GM12878 (cell line): ENCODE results near the gene DAAM1. TPM values are rescaled to one million over a fixed set of nuclear protein-coding genes. Genes with fewer than 3 reads are reported as not detected.

Experiments
- CEBPB ChIP-seq, 2 experiments: fragments of 150-350 bp in 1 of 2; IDR thresholded peaks; 2 replicates each; pipeline ENCODE4 v1.6.1; 2012 to 2014; ENCODE audit warnings: low read depth in 2 of 2, low read length in 2 of 2, borderline replicate concordance in 1 of 2, inconsistent platforms in 1 of 2
- CHD1 ChIP-seq: IDR thresholded peaks from 2 replicates; pipeline ENCODE4 v1.6.1; 2012; ENCODE audit warnings: low read depth, low read length, improper control_type of control experiment
- CHD2 ChIP-seq: IDR thresholded peaks from 2 replicates; pipeline ENCODE4 v1.6.1; 2011; ENCODE audit warnings: low read depth, low read length, improper control_type of control experiment, borderline replicate concordance
- FOS ChIP-seq: IDR thresholded peaks from 3 replicates; pipeline ENCODE4 v1.6.1; 2011; ENCODE audit warnings: borderline replicate concordance; ENCODE audit not compliant: insufficient read length; ENCODE audit errors: extremely low read depth
- FOXM1 ChIP-seq: IDR thresholded peaks from 2 replicates; pipeline ENCODE4 v1.6.1; 2012; ENCODE audit warnings: low read depth, mild to moderate bottlenecking, inconsistent platforms, low read length, moderate library complexity
- IRF5 ChIP-seq: fragments of 450-650 bp; IDR thresholded peaks from 2 replicates; pipeline ENCODE4 v1.6.1; 2017; ENCODE audit warnings: borderline replicate concordance
- MLLT1 ChIP-seq: fragments of 450-650 bp; IDR thresholded peaks from 2 replicates; pipeline ENCODE4 v1.6.1; 2016; ENCODE audit warnings: mild to moderate bottlenecking
- NFXL1 ChIP-seq: fragments of 450-650 bp; IDR thresholded peaks from 2 replicates; pipeline ENCODE4 v1.6.1; 2017; ENCODE audit warnings: antibody characterized with exemption, mild to moderate bottlenecking, borderline replicate concordance
- PBX3 ChIP-seq: IDR thresholded peaks from 2 replicates; pipeline ENCODE4 v1.6.1; 2011; ENCODE audit warnings: mild to moderate bottlenecking, low read depth, low read length, moderate library complexity; ENCODE audit not compliant: insufficient replicate concordance
- RFX5 ChIP-seq: IDR thresholded peaks from 2 replicates; pipeline ENCODE4 v1.6.1; 2011; ENCODE audit warnings: low read depth, low read length, improper control_type of control experiment
- RUNX3 ChIP-seq: IDR thresholded peaks from 2 replicates; pipeline ENCODE4 v1.6.1; 2012; ENCODE audit warnings: low read length, inconsistent platforms
- SMAD5 ChIP-seq: IDR thresholded peaks from 2 replicates; pipeline ENCODE4 v1.6.1; 2016; ENCODE audit warnings: antibody characterized with exemption, low read depth
- SUPT20H ChIP-seq: IDR thresholded peaks from 2 replicates; pipeline ENCODE4 v1.6.1; 2011; ENCODE audit warnings: low read depth, mild to moderate bottlenecking, low read length, moderate library complexity, borderline replicate concordance; ENCODE audit not compliant: control insufficient read depth
- TARDBP ChIP-seq: IDR thresholded peaks from 2 replicates; pipeline ENCODE4 v1.6.1; 2016; ENCODE audit warnings: borderline replicate concordance
- ZNF217 ChIP-seq: fragments of 450-650 bp; IDR thresholded peaks from 2 replicates; pipeline ENCODE4 v1.6.1; 2017; ENCODE audit warnings: antibody characterized with exemption, mild to moderate bottlenecking
- polyA plus RNA-seq, 11 experiments: library from polyadenylated mRNA; depleted of rRNA in 4 of 11; unstranded in 6 of 11; stranded (reverse) in 5 of 11; fragments of >200 nt; fragmentation: Nextera tagmentation in 4 of 11; fragmentation: Illumina TruSeq in 1 of 11; extraction: Ambion mirVana in 4 of 11; extraction: Trizol in 1 of 11; gene quantifications; 1 replicate in 1 of 11; 2 replicates in 10 of 11; pipeline versions ENCODE4 v1.2.1 to v1.2.3, GENCODE V29; 2011 to 2016; ENCODE audit warnings: inconsistent platforms in 2 of 11, missing spikeins in 2 of 11, low read depth in 1 of 11
- total RNA-seq, 4 experiments: library from RNA; depleted of rRNA in 3 of 4; stranded (reverse); fragments of >200 nt in 3 of 4; fragmentation: Illumina TruSeq in 1 of 4; extraction: Trizol in 1 of 4; gene quantifications; 2 replicates each; pipeline versions ENCODE4 v1.2.1 to v1.2.3, GENCODE V29; 2013 to 2021
- TF ChIP-seq, protein P1 (sequence below), 3 experiments: IDR thresholded peaks in 2 of 3; conservative IDR thresholded peaks in 1 of 3; 2 replicates each; pipeline ENCODE4 v1.5.1; 2011; ENCODE audit warnings: low read depth in 3 of 3, low read length in 3 of 3, mild to moderate bottlenecking in 3 of 3, control low read depth in 2 of 3, moderate library complexity in 2 of 3, inconsistent platforms in 1 of 3, mixed read lengths in 1 of 3; ENCODE audit not compliant: control insufficient read depth in 2 of 3, insufficient read depth in 1 of 3; ENCODE audit errors: extremely low read depth in 1 of 3
- TF ChIP-seq, protein P2 (sequence below): fragments of 450-650 bp; formaldehyde crosslinking; IDR thresholded peaks from 2 replicates; pipeline ENCODE4 v1.5.0; 2022; ENCODE audit warnings: mild to moderate bottlenecking, missing genetic modification characterization
- TF ChIP-seq, protein P3 (sequence below): fragments of 450-650 bp; IDR thresholded peaks from 2 replicates; pipeline ENCODE4 v1.6.1; 2017; ENCODE audit warnings: mild to moderate bottlenecking, low read depth, inconsistent platforms; ENCODE audit not compliant: poor library complexity, severe bottlenecking

Gene DAAM1
- total and polyA plus RNA-seq, 10 of the 15 experiments (the other 5 are each of a cell fraction or from before 2014, with no cell fraction given) = 13.8 to 32.4 (median 24.2) TPM

- TF ChIP-seq, protein P1, sequence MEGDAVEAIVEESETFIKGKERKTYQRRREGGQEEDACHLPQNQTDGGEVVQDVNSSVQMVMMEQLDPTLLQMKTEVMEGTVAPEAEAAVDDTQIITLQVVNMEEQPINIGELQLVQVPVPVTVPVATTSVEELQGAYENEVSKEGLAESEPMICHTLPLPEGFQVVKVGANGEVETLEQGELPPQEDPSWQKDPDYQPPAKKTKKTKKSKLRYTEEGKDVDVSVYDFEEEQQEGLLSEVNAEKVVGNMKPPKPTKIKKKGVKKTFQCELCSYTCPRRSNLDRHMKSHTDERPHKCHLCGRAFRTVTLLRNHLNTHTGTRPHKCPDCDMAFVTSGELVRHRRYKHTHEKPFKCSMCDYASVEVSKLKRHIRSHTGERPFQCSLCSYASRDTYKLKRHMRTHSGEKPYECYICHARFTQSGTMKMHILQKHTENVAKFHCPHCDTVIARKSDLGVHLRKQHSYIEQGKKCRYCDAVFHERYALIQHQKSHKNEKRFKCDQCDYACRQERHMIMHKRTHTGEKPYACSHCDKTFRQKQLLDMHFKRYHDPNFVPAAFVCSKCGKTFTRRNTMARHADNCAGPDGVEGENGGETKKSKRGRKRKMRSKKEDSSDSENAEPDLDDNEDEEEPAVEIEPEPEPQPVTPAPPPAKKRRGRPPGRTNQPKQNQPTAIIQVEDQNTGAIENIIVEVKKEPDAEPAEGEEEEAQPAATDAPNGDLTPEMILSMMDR (IDR thresholded peaks at IDR 0.05 in 2 of 3, conservative IDR thresholded peaks at IDR 0.05 in 1 of 3; ENCODE audit: control insufficient read depth in 2 of 3, extremely low read depth in 1 of 3, insufficient read depth in 1 of 3, low read depth in 3 of 3, low read length in 3 of 3) = no peak
- TF ChIP-seq MLLT1 (no peak), IRF5 (no peak), CHD2 (0 out of 2 replicates have a peak, but pooled peaks have one; percentile 42), RFX5 (no peak), RUNX3 (peak; percentile 97), TARDBP (no peak), FOXM1 (peak; percentile 91), ZNF217 (peak; percentile 89; the same call in 1 of the 2 replicates), SUPT20H (no peak), PBX3 (no peak), FOS (no peak), CEBPB (IDR thresholded peaks at IDR 0.05; ENCODE audit: borderline replicate concordance in 1 of 2, low read depth in 2 of 2, low read length in 2 of 2) (0 out of 4 replicates have a peak, but pooled peaks of 1 of the 2 experiments have one; percentile 52), NFXL1 (no peak), SMAD5 (no peak), CHD1 (no peak)
- TF ChIP-seq, protein P2, sequence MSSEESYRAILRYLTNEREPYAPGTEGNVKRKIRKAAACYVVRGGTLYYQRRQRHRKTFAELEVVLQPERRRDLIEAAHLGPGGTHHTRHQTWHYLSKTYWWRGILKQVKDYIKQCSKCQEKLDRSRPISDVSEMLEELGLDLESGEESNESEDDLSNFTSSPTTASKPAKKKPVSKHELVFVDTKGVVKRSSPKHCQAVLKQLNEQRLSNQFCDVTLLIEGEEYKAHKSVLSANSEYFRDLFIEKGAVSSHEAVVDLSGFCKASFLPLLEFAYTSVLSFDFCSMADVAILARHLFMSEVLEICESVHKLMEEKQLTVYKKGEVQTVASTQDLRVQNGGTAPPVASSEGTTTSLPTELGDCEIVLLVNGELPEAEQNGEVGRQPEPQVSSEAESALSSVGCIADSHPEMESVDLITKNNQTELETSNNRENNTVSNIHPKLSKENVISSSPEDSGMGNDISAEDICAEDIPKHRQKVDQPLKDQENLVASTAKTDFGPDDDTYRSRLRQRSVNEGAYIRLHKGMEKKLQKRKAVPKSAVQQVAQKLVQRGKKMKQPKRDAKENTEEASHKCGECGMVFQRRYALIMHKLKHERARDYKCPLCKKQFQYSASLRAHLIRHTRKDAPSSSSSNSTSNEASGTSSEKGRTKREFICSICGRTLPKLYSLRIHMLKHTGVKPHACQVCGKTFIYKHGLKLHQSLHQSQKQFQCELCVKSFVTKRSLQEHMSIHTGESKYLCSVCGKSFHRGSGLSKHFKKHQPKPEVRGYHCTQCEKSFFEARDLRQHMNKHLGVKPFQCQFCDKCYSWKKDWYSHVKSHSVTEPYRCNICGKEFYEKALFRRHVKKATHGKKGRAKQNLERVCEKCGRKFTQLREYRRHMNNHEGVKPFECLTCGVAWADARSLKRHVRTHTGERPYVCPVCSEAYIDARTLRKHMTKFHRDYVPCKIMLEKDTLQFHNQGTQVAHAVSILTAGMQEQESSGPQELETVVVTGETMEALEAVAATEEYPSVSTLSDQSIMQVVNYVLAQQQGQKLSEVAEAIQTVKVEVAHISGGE = no peak
- TF ChIP-seq, protein P3, sequence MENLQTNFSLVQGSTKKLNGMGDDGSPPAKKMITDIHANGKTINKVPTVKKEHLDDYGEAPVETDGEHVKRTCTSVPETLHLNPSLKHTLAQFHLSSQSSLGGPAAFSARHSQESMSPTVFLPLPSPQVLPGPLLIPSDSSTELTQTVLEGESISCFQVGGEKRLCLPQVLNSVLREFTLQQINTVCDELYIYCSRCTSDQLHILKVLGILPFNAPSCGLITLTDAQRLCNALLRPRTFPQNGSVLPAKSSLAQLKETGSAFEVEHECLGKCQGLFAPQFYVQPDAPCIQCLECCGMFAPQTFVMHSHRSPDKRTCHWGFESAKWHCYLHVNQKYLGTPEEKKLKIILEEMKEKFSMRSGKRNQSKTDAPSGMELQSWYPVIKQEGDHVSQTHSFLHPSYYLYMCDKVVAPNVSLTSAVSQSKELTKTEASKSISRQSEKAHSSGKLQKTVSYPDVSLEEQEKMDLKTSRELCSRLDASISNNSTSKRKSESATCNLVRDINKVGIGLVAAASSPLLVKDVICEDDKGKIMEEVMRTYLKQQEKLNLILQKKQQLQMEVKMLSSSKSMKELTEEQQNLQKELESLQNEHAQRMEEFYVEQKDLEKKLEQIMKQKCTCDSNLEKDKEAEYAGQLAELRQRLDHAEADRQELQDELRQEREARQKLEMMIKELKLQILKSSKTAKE = peak; percentile 93
Observed at GRCh38 chr14:59175404-59175803, 13.1 kb upstream of the DAAM1 start (continued).
